ENCODE measurements around the gene TMEM273.

The TMEM273 gene

DNA sequence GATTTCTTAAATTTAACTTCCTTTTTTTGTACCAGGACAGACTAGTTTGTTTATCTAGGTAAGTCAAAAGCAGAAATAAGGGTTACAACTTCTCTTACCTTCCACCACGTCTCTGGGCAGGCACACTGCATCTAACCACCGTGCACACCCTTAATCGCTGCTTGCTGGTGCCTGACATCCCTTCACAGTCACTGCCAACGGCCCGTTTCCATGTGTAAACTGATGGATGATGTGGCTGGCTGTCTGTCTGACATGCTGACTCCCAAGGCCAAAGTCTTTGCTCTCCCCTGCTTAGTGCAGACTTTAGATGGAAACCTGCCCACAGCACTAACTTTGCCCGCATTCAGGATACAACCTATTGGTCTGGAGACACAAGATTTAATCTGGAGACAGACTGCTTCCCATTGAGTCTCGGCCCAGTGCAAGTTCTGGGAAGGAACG lies 1.1 kb downstream of the TMEM273 start:
- Histone ChIP-seq H3K27me3 (ENCODE audit: control insufficient read depth in 2 of 2, insufficient read depth in 2 of 2, low read length in 2 of 2) (no peaks in the 10 kb centered on the region), H3K36me3 (ENCODE audit: control insufficient read depth in 2 of 2, insufficient read depth in 2 of 2, low read length in 2 of 2) (no peaks in the 10 kb centered on the region), H3K9ac (ENCODE audit: low read depth in 1 of 2, low read length in 2 of 2) (peak overlapping the region in 1 of 2 donors; percentile 52), H3K4me1 (ENCODE audit: control insufficient read depth in 2 of 2, insufficient read depth in 2 of 2, low read length in 2 of 2) (peaks cover 4 to 14% of the 10 kb centered on the region in 2 donors), H3K27ac (ENCODE audit: low read depth in 2 of 2, low read length in 2 of 2) (peak overlapping the region; percentile 15 to 67), H3K4me3 (ENCODE audit: low read length in 2 of 2) (peak overlapping the region; percentile 31 to 71), H3K9me3 (ENCODE audit: control insufficient read depth in 2 of 2, low read length in 2 of 2) (no peaks in the 10 kb centered on the region)

DNA sequence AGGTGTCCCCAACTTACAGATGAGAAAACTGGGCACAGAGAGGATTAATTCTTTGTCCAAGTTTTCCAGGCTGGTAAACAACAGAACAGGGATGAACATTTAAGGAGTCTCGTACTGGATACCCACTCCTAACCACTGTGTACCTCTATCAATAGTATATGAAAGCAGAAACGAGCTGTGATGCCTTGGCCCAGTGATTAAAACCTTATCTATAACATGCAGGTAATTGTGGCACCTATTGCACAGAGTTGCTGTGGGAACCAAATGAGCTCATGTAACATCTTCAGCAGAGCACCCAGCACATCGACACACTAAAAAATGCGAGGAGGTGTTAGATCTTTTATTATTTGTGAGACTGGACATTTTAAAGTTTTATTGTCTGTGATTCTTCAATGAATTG lies 1.6 kb downstream of the TMEM273 start:
- peak overlapping the region in 1 of 2 donors; percentile 18 for H3K27ac ChIP-seq (ENCODE audit: low read depth in 2 of 2, low read length in 2 of 2)

DNA sequence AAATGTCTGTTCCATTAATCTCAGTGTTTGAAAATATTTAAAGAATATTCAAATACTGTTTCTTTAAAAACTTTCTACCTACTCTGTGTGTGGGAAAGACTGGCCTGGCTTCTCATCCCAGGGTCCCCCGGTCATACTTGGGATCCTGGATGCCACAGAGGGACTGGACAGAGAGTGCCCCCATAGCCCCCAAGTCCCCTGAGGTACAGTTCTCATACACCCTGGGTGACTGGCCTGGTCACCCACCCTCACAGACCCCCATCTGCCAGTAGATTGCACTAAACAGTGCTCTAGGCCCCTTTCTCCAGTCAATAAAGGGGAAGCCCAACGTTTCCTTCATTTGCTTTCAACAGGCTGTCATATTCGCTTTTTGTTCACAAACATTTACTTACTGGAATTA lies 3.0 kb downstream of the TMEM273 start:
- H3K27me3 ChIP-seq (ENCODE audit: control insufficient read depth in 2 of 2, insufficient read depth in 2 of 2, low read length in 2 of 2) = no peaks in the 10 kb centered on the region
- H3K4me1 ChIP-seq (ENCODE audit: control insufficient read depth in 2 of 2, insufficient read depth in 2 of 2, low read length in 2 of 2) = peaks cover 4 to 15% of the 10 kb centered on the region in 2 donors
- H3K4me3 ChIP-seq (ENCODE audit: low read length in 2 of 2) = no peak overlapping the region
- no peak overlapping the region for H3K27ac ChIP-seq (ENCODE audit: low read depth in 2 of 2, low read length in 2 of 2)
- H3K36me3 ChIP-seq (ENCODE audit: control insufficient read depth in 2 of 2, insufficient read depth in 2 of 2, low read length in 2 of 2) = no peaks in the 10 kb centered on the region
- no peaks in the 10 kb centered on the region for H3K9me3 ChIP-seq (ENCODE audit: control insufficient read depth in 2 of 2, low read length in 2 of 2)
- H3K9ac ChIP-seq (ENCODE audit: low read depth in 1 of 2, low read length in 2 of 2) = no peak overlapping the region

More for the DNA sequence above, 1.6 kb downstream of the TMEM273 start:
- no peaks in the 10 kb centered on the region for H3K36me3 ChIP-seq (ENCODE audit: control insufficient read depth in 2 of 2, insufficient read depth in 2 of 2, low read length in 2 of 2)
- no peaks in the 10 kb centered on the region for H3K9me3 ChIP-seq (ENCODE audit: control insufficient read depth in 2 of 2, low read length in 2 of 2)
- H3K4me1 ChIP-seq (ENCODE audit: control insufficient read depth in 2 of 2, insufficient read depth in 2 of 2, low read length in 2 of 2) = peaks cover 4 to 14% of the 10 kb centered on the region in 2 donors
- no peaks in the 10 kb centered on the region for H3K27me3 ChIP-seq (ENCODE audit: control insufficient read depth in 2 of 2, insufficient read depth in 2 of 2, low read length in 2 of 2)
- no peak overlapping the region for H3K9ac ChIP-seq (ENCODE audit: low read depth in 1 of 2, low read length in 2 of 2)
- H3K4me3 ChIP-seq (ENCODE audit: low read length in 2 of 2) = peak overlapping the region; percentile 31 to 71

DNA sequence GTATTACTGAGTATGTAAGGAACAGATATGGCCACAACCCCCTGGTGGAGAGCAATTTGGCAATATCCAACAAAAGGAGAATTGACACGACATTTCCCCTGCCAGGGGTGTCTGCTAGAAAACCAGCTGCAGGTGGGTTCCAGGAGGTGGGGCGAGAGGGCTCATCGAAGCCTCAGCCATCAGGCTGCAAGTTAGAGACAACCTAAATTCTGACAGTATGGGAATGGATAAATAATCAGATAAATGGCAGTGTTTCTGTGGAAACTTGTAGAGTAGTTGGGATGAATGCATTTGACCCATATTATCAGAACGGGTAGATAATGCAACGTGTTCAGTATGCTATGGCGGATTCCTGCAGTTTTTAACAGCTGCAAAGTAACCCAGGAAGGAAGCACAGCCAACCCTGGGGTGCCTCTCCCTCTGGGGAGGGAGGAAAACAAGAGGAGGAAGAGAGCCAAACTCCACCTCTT lies 3.5 kb downstream of the TMEM273 start:
- no peaks in the 10 kb centered on the region for H3K9me3 ChIP-seq (ENCODE audit: control insufficient read depth in 2 of 2, low read length in 2 of 2)
- H3K4me3 ChIP-seq (ENCODE audit: low read length in 2 of 2) = no peak overlapping the region
- H3K27ac ChIP-seq (ENCODE audit: low read depth in 2 of 2, low read length in 2 of 2) = peak overlapping the region in 1 of 2 donors; percentile 17
- H3K4me1 ChIP-seq (ENCODE audit: control insufficient read depth in 2 of 2, insufficient read depth in 2 of 2, low read length in 2 of 2) = peaks cover 4 to 16% of the 10 kb centered on the region in 2 donors
- H3K27me3 ChIP-seq (ENCODE audit: control insufficient read depth in 2 of 2, insufficient read depth in 2 of 2, low read length in 2 of 2) = no peaks in the 10 kb centered on the region
- no peak overlapping the region for H3K9ac ChIP-seq (ENCODE audit: low read depth in 1 of 2, low read length in 2 of 2)
- H3K36me3 ChIP-seq (ENCODE audit: control insufficient read depth in 2 of 2, insufficient read depth in 2 of 2, low read length in 2 of 2) = no peaks in the 10 kb centered on the region

DNA sequence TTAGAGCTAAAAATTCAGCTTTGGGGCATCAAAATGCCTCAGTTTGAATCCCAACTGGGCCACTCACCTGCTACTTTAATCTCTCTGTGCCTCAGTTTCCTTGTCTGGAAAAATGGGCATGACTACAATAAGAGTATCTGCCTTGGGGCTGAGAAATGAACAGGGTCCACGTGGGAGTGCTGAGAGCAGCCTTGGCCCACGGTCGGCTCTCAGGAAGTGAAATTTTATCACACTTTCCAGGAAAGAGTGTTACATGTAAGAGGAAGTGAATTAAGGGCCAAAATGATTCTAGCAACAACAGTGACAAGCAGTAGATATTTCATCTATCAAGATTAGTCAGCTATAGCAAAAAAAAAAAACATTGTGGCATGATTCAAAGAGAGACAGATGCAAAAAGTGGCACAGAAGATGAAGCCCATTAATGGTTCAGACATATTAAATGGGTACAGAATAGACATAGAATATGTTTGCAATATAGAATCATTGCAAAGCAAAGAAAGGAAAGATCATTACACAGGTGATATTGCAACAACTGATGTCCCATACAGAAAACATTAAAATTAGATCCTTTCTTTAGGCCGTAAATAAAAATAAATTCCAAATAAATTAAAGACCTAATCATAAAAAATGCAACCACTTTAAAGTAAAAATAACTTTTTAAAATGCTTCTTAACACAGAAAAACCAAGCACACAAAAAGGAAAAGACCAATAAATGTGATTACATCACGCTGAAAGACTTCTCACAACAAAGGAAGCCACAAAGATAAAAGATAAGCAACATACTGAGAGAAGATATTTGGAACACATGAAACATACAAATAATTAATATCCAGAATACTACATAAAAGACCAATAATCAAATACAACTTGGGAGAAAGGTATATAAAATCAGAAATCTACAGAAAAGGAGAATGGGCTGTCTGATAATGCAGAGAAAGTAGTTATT lies 4.3 kb downstream of the TMEM273 start:
- Histone ChIP-seq H3K27ac (ENCODE audit: low read depth in 2 of 2, low read length in 2 of 2) (peak overlapping the region in 1 of 2 donors; percentile 17), H3K9ac (ENCODE audit: low read depth in 1 of 2, low read length in 2 of 2) (no peak overlapping the region), H3K4me3 (ENCODE audit: low read length in 2 of 2) (no peak overlapping the region), H3K9me3 (ENCODE audit: control insufficient read depth in 2 of 2, low read length in 2 of 2) (no peaks in the 10 kb centered on the region), H3K4me1 (ENCODE audit: control insufficient read depth in 2 of 2, insufficient read depth in 2 of 2, low read length in 2 of 2) (peaks cover under 1 to 12% of the 10 kb centered on the region in 2 donors), H3K36me3 (ENCODE audit: control insufficient read depth in 2 of 2, insufficient read depth in 2 of 2, low read length in 2 of 2) (no peaks in the 10 kb centered on the region), H3K27me3 (ENCODE audit: control insufficient read depth in 2 of 2, insufficient read depth in 2 of 2, low read length in 2 of 2) (no peaks in the 10 kb centered on the region)

DNA sequence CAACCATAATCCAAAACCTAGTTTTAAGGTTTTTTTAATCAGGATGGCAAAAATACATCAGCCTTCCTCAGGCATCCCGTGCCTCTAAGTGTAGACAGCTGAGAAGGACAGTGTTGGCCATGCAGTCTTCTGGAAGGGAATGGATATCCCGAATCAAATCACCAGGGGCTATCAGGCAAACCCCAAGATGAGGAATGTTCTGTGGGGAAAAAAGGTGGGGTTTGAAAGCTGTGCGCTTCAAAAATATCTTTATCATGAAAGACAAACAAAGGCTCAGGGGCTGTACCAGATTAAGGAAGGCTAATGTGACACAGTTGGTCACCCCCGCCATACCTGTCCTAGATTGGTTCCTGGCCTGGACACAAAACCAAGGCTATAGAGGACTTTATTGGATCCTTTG lies 5.4 kb downstream of the TMEM273 start:
- Histone ChIP-seq H3K36me3 (ENCODE audit: control insufficient read depth in 2 of 2, insufficient read depth in 2 of 2, low read length in 2 of 2) (no peaks in the 10 kb centered on the region), H3K4me1 (ENCODE audit: control insufficient read depth in 2 of 2, insufficient read depth in 2 of 2, low read length in 2 of 2) (peaks cover under 1 to 10% of the 10 kb centered on the region in 2 donors), H3K27me3 (ENCODE audit: control insufficient read depth in 2 of 2, insufficient read depth in 2 of 2, low read length in 2 of 2) (no peaks in the 10 kb centered on the region), H3K9me3 (ENCODE audit: control insufficient read depth in 2 of 2, low read length in 2 of 2) (no peaks in the 10 kb centered on the region), H3K9ac (ENCODE audit: low read depth in 1 of 2, low read length in 2 of 2) (no peak overlapping the region), H3K4me3 (ENCODE audit: low read length in 2 of 2) (no peak overlapping the region), H3K27ac (ENCODE audit: low read depth in 2 of 2, low read length in 2 of 2) (no peak overlapping the region)

DNA sequence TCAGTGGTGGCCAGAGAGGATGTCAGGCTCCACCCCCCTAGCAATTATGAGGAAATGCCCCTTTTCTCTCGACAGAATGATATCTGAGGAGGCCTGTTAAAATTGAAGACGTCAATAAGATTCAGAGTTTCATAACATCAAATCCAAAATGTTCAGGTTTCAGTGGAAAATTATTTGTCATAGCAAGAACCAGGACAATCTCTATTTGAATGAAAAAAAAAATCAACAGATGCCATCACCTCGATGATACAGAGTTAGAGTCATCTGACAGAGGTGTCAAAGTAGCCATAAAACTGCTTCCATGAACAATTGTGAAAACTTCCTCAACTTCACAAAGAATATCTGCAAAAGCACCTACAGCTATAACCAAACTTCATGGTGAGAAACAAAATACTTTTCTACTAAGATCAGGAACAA lies 7.7 kb downstream of the TMEM273 start:
- Histone ChIP-seq H3K27ac (ENCODE audit: low read depth in 2 of 2, low read length in 2 of 2) (no peak overlapping the region), H3K9ac (ENCODE audit: low read depth in 1 of 2, low read length in 2 of 2) (no peak overlapping the region), H3K27me3 (ENCODE audit: control insufficient read depth in 2 of 2, insufficient read depth in 2 of 2, low read length in 2 of 2) (no peaks in the 10 kb centered on the region), H3K4me3 (ENCODE audit: low read length in 2 of 2) (no peak overlapping the region), H3K9me3 (ENCODE audit: control insufficient read depth in 2 of 2, low read length in 2 of 2) (no peaks in the 10 kb centered on the region), H3K4me1 (ENCODE audit: control insufficient read depth in 2 of 2, insufficient read depth in 2 of 2, low read length in 2 of 2) (peaks cover 5 to 11% of the 10 kb centered on the region in 2 donors), H3K36me3 (ENCODE audit: control insufficient read depth in 2 of 2, insufficient read depth in 2 of 2, low read length in 2 of 2) (no peaks in the 10 kb centered on the region)

DNA sequence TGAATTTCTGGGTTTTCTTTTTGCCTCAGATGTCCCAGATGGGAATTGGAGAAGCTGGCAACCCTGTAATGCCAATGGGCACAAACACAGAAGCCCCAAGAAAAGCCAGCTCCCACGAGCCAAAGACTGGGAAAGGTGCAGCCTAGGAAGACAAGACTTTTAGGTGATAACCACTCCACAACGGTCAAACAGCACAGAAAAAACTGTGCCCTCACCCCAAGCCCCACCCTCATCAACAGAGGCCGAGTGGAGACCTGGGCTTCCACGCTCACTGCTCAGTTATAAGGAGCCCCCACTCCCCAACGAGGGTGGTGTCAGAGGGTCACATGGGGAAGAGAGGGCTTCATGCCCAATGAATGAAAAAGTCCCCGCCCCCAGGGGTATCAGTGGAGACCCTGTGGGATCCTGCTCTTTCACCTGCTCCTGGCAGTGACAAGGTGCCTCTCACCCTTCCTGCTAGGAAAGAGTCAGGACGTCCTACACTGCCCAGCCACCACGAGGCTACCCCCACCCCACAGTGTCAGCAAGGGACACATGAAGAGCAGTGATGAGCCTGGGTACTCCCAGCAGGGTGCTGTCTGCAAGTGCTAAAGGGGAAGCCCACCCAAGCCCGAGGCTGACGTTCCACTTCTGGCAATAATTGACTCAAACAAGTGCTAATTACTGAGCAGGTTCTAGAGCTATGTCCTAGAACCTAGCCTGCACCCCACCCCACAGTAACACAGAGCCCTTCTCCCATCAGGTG lies 8.3 kb downstream of the TMEM273 start:
- H3K9ac ChIP-seq (ENCODE audit: low read depth in 1 of 2, low read length in 2 of 2) = no peak overlapping the region
- H3K4me1 ChIP-seq (ENCODE audit: control insufficient read depth in 2 of 2, insufficient read depth in 2 of 2, low read length in 2 of 2) = peaks cover 5 to 11% of the 10 kb centered on the region in 2 donors
- no peaks in the 10 kb centered on the region for H3K9me3 ChIP-seq (ENCODE audit: control insufficient read depth in 2 of 2, low read length in 2 of 2)
- H3K27me3 ChIP-seq (ENCODE audit: control insufficient read depth in 2 of 2, insufficient read depth in 2 of 2, low read length in 2 of 2) = no peaks in the 10 kb centered on the region
- H3K27ac ChIP-seq (ENCODE audit: low read depth in 2 of 2, low read length in 2 of 2) = no peak overlapping the region
- H3K36me3 ChIP-seq (ENCODE audit: control insufficient read depth in 2 of 2, insufficient read depth in 2 of 2, low read length in 2 of 2) = no peaks in the 10 kb centered on the region
- no peak overlapping the region for H3K4me3 ChIP-seq (ENCODE audit: low read length in 2 of 2)

DNA sequence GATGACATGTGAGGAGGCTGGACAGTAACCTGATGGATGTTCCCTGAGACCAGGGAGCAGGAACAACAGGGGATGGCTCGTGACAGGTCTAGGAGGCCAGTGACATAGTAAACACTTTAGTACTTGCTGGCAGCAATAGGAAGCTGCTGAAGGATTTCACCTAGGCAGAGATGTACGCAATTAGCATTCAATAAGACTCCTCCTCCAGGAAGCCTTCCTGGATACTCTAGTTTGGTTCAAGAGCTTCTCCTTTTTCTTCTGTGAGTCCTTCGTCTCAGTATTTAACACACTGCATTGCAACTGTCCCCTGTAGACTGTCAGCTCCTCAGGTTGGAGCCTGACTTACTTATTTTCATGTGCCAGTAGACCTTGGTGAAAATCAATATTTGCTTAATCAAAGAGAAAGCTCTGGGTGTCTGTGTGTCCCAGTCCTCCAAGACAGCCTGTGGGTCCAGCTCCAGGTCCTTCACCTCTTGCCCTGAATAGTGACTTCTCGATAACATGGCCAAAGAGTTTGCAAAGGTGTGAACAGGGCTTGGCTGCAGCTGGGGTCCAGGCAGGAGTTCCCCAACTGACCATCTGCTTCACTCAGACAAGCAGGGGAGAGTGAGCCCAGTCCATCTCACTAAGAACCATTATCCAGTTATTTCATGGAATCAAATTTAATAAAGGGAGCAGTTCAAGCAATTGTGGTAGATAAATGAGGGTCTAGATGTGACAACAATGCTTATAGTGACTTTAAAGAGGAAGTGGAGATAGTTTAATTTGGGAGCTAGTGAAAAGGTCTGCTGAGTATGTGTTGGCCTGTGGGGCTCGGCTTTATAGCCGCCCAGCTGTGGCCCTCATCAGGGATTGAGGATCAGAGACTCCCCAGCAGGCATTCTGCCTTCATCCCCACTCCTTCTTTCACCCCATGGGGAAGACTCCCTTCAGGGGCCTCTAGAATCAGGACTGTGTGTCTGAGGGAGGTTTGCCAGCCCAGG lies 9.4 kb downstream of the TMEM273 start:
- Histone ChIP-seq H3K4me1 (ENCODE audit: control insufficient read depth in 2 of 2, insufficient read depth in 2 of 2, low read length in 2 of 2) (peaks cover 5 to 11% of the 10 kb centered on the region in 2 donors), H3K36me3 (ENCODE audit: control insufficient read depth in 2 of 2, insufficient read depth in 2 of 2, low read length in 2 of 2) (no peaks in the 10 kb centered on the region), H3K9me3 (ENCODE audit: control insufficient read depth in 2 of 2, low read length in 2 of 2) (no peaks in the 10 kb centered on the region), H3K27me3 (ENCODE audit: control insufficient read depth in 2 of 2, insufficient read depth in 2 of 2, low read length in 2 of 2) (no peaks in the 10 kb centered on the region), H3K9ac (ENCODE audit: low read depth in 1 of 2, low read length in 2 of 2) (no peak overlapping the region), H3K27ac (ENCODE audit: low read depth in 2 of 2, low read length in 2 of 2) (no peak overlapping the region), H3K4me3 (ENCODE audit: low read length in 2 of 2) (no peak overlapping the region)
